HepG2 (cell line): ENCODE data around the gene TTLL10.

Source experiments
- NR2F6 ChIP-seq, 2 experiments: IDR thresholded peaks; 2 replicates each; pipeline ENCODE4 v1.6.1; 2016; ENCODE audit warnings: antibody characterized with exemption in 1 of 2, mild to moderate bottlenecking in 1 of 2
- ZGPAT ChIP-seq: IDR thresholded peaks from 2 replicates; pipeline ENCODE4 v1.6.1; 2016; ENCODE audit warnings: mild to moderate bottlenecking
- ZNF3 ChIP-seq: IDR thresholded peaks from 2 replicates; pipeline ENCODE4 v1.7.0; 2017; ENCODE audit warnings: inconsistent platforms
- ZNF775 ChIP-seq: sonication (generic); formaldehyde crosslinking; IDR thresholded peaks from 2 replicates; pipeline ENCODE4 v1.4.0; 2020; ENCODE audit warnings: missing genetic modification reagents, mild to moderate bottlenecking, moderate library complexity, borderline replicate concordance

- TF ChIP-seq ZGPAT (CRISPR knock-in tag) = no peak
- no peak for TF ChIP-seq NR2F6 (IDR thresholded peaks at IDR 0.05)
- no peak for TF ChIP-seq NR2F6 (CRISPR knock-in tag; IDR thresholded peaks at IDR 0.05)
- no peak for TF ChIP-seq ZNF775 (CRISPR knock-in tag)
- TF ChIP-seq ZNF3 = no peak
These were observed 6.5 kb downstream of the TTLL10 start for GRCh38 chr1:1179983-1180861.
